GM12878 (cell line): ENCODE data around the gene PITPNM1. TPM values are rescaled to one million over a fixed set of nuclear protein-coding genes. Genes with fewer than 3 reads are reported as not detected.
A peak's percentile ranks its signal among the peaks of the same experiment; 100 is the strongest.
"Not testable (repeated sequence)": the region's sequence is repeated elsewhere in the genome, so short reads cannot be mapped to it uniquely, and the experiment has no call there.

ENCODE experiments used
- ATAC-seq: fragments of 200-7000 bp; cut with Tn5 transposase; 3 replicates; pipeline ENCODE4 v1.9.1; 2020; ENCODE audit warnings: mild to moderate bottlenecking, moderate library complexity
- BruUV-seq: library from RNA; stranded (reverse); fragments of 400-500 nt; replicated peaks from 2 replicates; lab custom pipeline; 2021; lab: Mats Ljungman, UMichigan
- CTCF ChIA-PET: fragments of 300-600 bp; sonication (Branson Sonifier 250); formaldehyde crosslinking; extraction: SDS; loops from one replicate; lab custom pipeline; 2021; ENCODE audit warnings: inconsistent platforms; lab: Yijun Ruan, JAX
- POLR2A ChIA-PET: fragments of 350-600 bp; formaldehyde crosslinking; extraction: SDS; loops from one replicate; lab custom pipeline; 2021; ENCODE audit warnings: inconsistent platforms; lab: Charles Lee
- RAD21 ChIA-PET: fragments of 300-600 bp; sonication (Branson Sonifier 250); formaldehyde crosslinking; loops from one replicate; lab custom pipeline; 2023; ENCODE audit warnings: antibody characterized with exemption; ENCODE audit not compliant: unreplicated experiment; lab: Charles Lee
- SMC1A ChIA-PET: fragments of 300-600 bp; sonication (Branson Sonifier 250); formaldehyde crosslinking; loops from one replicate; lab custom pipeline; 2023; ENCODE audit not compliant: unreplicated experiment, uncharacterized antibody; lab: Charles Lee
- DNase-seq: peaks from one replicate; pipeline ENCODE4 v3.0.0-alpha.2; 2011; ENCODE audit warnings: low read depth, low spot score
- FAIRE-seq: peaks from 3 replicates; lab custom pipeline; 2011; peaks lifted over from hg19 to GRCh38; lab: Jason Lieb, UNC
- H2AFZ ChIP-seq: 2 replicates; pipeline ENCODE4 v1.6.0; 2011; ENCODE audit warnings: low read depth, low read length, control low read depth; ENCODE audit not compliant: control insufficient read depth
- H3K27ac ChIP-seq: 2 replicates; pipeline ENCODE4 v1.5.1; 2011; ENCODE audit warnings: control low read depth; ENCODE audit not compliant: control insufficient read depth, insufficient read depth
- H3K27me3 ChIP-seq, 2 experiments: replicated peaks in 1 of 2; 2 replicates each; pipeline versions ENCODE4 v1.6.0 to v1.6.1; 2011; ENCODE audit warnings: low read length in 1 of 2; ENCODE audit not compliant: control insufficient read depth in 2 of 2, insufficient read depth in 2 of 2
- H3K36me3 ChIP-seq, 2 experiments: 2 replicates each; pipeline ENCODE4 v1.5.1; 2011; ENCODE audit warnings: low read length in 1 of 2; ENCODE audit not compliant: control insufficient read depth in 2 of 2, insufficient read depth in 2 of 2
- H3K4me1 ChIP-seq: 2 replicates; pipeline ENCODE4 v1.6.1; 2011; ENCODE audit warnings: mild to moderate bottlenecking, low read length, moderate library complexity, mixed read lengths; ENCODE audit not compliant: control insufficient read depth, insufficient read depth
- H3K4me2 ChIP-seq: 2 replicates; pipeline ENCODE4 v1.6.0; 2011; ENCODE audit warnings: control low read depth; ENCODE audit not compliant: control insufficient read depth, insufficient read depth
- H3K4me3 ChIP-seq: fragments of 200-600 bp; sonication (generic); 2 replicates; pipeline ENCODE4 v1.5.1; 2016
- H3K79me2 ChIP-seq: 2 replicates; pipeline ENCODE4 v1.6.0; 2011; ENCODE audit warnings: low read length; ENCODE audit not compliant: control insufficient read depth, insufficient read depth
- H3K9ac ChIP-seq: 2 replicates; pipeline ENCODE4 v1.8.0; 2011; ENCODE audit warnings: low read length, control low read depth, mixed read lengths; ENCODE audit not compliant: control insufficient read depth, insufficient read depth
- H3K9me3 ChIP-seq: replicated peaks from 3 replicates; pipeline ENCODE4 v1.5.1; 2011; ENCODE audit warnings: mild to moderate bottlenecking, low read length; ENCODE audit not compliant: control insufficient read depth, insufficient read depth
- H4K20me1 ChIP-seq: 2 replicates; pipeline ENCODE4 v1.6.0; 2011; ENCODE audit not compliant: control insufficient read depth, insufficient read depth
- BHLHE40 ChIP-seq, 2 experiments: fragments of 450-650 bp in 1 of 2; IDR thresholded peaks; 2 replicates each; pipeline ENCODE4 v1.6.1; 2011 to 2017; ENCODE audit warnings: low read depth in 2 of 2, borderline replicate concordance in 1 of 2, improper control_type of control experiment in 1 of 2, low read length in 1 of 2, mild to moderate bottlenecking in 1 of 2
- CBX5 ChIP-seq: sonication (generic); IDR thresholded peaks from 2 replicates; pipeline ENCODE4 v1.6.1; 2016; ENCODE audit warnings: low read depth, moderate library complexity, mild to moderate bottlenecking, inconsistent platforms
- E2F4 ChIP-seq: IDR thresholded peaks from 2 replicates; pipeline ENCODE4 v1.6.1; 2012; ENCODE audit warnings: low read depth, low read length, improper control_type of control experiment
- HCFC1 ChIP-seq: fragments of 150-350 bp; IDR thresholded peaks from 2 replicates; pipeline ENCODE4 v1.6.1; 2014; ENCODE audit warnings: low read length
- HDAC2 ChIP-seq: fragments of 200-600 bp; sonication (generic); IDR thresholded peaks from 2 replicates; pipeline ENCODE4 v1.6.1; 2017
- HDAC6 ChIP-seq: fragments of 200-600 bp; sonication (generic); IDR thresholded peaks from one replicate; pipeline ENCODE4 v1.8.0; 2017; ENCODE audit warnings: antibody characterized with exemption; ENCODE audit not compliant: unreplicated experiment
- IRF3 ChIP-seq: fragments of 450-650 bp; IDR thresholded peaks from 2 replicates; pipeline ENCODE4 v1.6.1; 2014; ENCODE audit warnings: mild to moderate bottlenecking
- IRF5 ChIP-seq: fragments of 450-650 bp; IDR thresholded peaks from 2 replicates; pipeline ENCODE4 v1.6.1; 2017; ENCODE audit warnings: borderline replicate concordance
- JUNB ChIP-seq: IDR thresholded peaks from 2 replicates; pipeline ENCODE4 v1.6.1; 2016; ENCODE audit warnings: antibody characterized with exemption, mild to moderate bottlenecking
- KAT2A ChIP-seq: conservative IDR thresholded peaks from 2 replicates; pipeline ENCODE4 v1.6.1; 2011; ENCODE audit warnings: low read depth, low read length; ENCODE audit not compliant: control insufficient read depth
- MYB ChIP-seq: fragments of 150-350 bp; IDR thresholded peaks from 2 replicates; pipeline ENCODE4 v1.6.1; 2014; ENCODE audit warnings: mild to moderate bottlenecking, low read depth, low read length, borderline replicate concordance
- NFXL1 ChIP-seq: fragments of 450-650 bp; IDR thresholded peaks from 2 replicates; pipeline ENCODE4 v1.6.1; 2017; ENCODE audit warnings: antibody characterized with exemption, mild to moderate bottlenecking, borderline replicate concordance
- POU2F2 ChIP-seq: IDR thresholded peaks from 3 replicates; pipeline ENCODE4 v1.6.1; 2011; ENCODE audit warnings: low read depth, mild to moderate bottlenecking, low read length, borderline replicate concordance
- SREBF2 ChIP-seq: IDR thresholded peaks from 2 replicates; pipeline ENCODE4 v1.6.1; 2012; ENCODE audit warnings: mild to moderate bottlenecking, low read length
- STAT1 ChIP-seq: fragments of 450-650 bp; conservative IDR thresholded peaks from 2 replicates; pipeline ENCODE4 v1.6.1; 2014; ENCODE audit warnings: antibody characterized with exemption, mild to moderate bottlenecking
- STAT3 ChIP-seq: IDR thresholded peaks from 2 replicates; pipeline ENCODE4 v1.6.1; 2011; ENCODE audit warnings: low read depth, low read length, improper control_type of control experiment
- YY1 ChIP-seq: IDR thresholded peaks from 2 replicates; pipeline ENCODE4 v1.6.1; 2011; ENCODE audit warnings: low read depth, mild to moderate bottlenecking, low read length
- ZNF274 ChIP-seq: IDR thresholded peaks from one replicate; pipeline ENCODE4 v1.8.0; 2011; ENCODE audit not compliant: insufficient read length, insufficient read depth
- in situ Hi-C: fragments of 300-500 bp; cut with MboI; formaldehyde crosslinking; loops from 9 replicates; pipeline ENCODE4 v1.14.3; 2018; ENCODE audit warnings: mixed read lengths
- intact Hi-C: fragments of 100-400 bp; cut with micrococcal nuclease; formaldehyde crosslinking; loops from one replicate; pipeline ENCODE4 v1.14.2; 2022; ENCODE audit not compliant: unreplicated experiment
- polyA plus RNA-seq, 11 experiments: library from polyadenylated mRNA; depleted of rRNA in 4 of 11; unstranded in 6 of 11; stranded (reverse) in 5 of 11; fragments of >200 nt; fragmentation: Nextera tagmentation in 4 of 11; fragmentation: Illumina TruSeq in 1 of 11; extraction: Ambion mirVana in 4 of 11; extraction: Trizol in 1 of 11; gene quantifications; 1 replicate in 1 of 11; 2 replicates in 10 of 11; pipeline versions ENCODE4 v1.2.1 to v1.2.3, GENCODE V29; 2011 to 2016; ENCODE audit warnings: inconsistent platforms in 2 of 11, missing spikeins in 2 of 11, low read depth in 1 of 11
- total RNA-seq, 4 experiments: library from RNA; depleted of rRNA in 3 of 4; stranded (reverse); fragments of >200 nt in 3 of 4; fragmentation: Illumina TruSeq in 1 of 4; extraction: Trizol in 1 of 4; gene quantifications; 2 replicates each; pipeline versions ENCODE4 v1.2.1 to v1.2.3, GENCODE V29; 2013 to 2021

PITPNM1 gene
- total and polyA plus RNA-seq, 10 of the 15 experiments (the other 5 are each of a cell fraction or from before 2014, with no cell fraction given), result 0.11 to 56.8 (median 16.5) TPM

GRCh38 chr11:67504950-67505581, at the start of gene PITPNM1 (continued):
- TF ChIP-seq STAT3 (no peak), NFXL1 (no peak), STAT1 (no peak), HDAC2 (no peak), CBX5 (no peak), HCFC1 (no peak), JUNB (no peak), IRF5 (no peak), YY1 (no peak), SREBF2 (no peak), MYB (no peak), KAT2A (no peak), HDAC6 (peak; percentile 53), E2F4 (no peak), BHLHE40 (IDR thresholded peaks at IDR 0.05; ENCODE audit: borderline replicate concordance in 1 of 2, low read depth in 2 of 2, low read length in 1 of 2) (peak in 1 of 2 experiments; percentile 48; a peak in 2 of 4 replicates), IRF3 (no peak), POU2F2 (no peak), ZNF274 (no peak)

- DNase-seq, in situ Hi-C loops, CTCF ChIA-PET, H3K4me1 ChIP-seq, BruUV-seq, H3K4me3 ChIP-seq, H2AFZ ChIP-seq, H3K79me2 ChIP-seq, ATAC-seq, H3K36me3 ChIP-seq, H3K27ac ChIP-seq, H4K20me1 ChIP-seq, H3K27me3 ChIP-seq, FAIRE-seq, POLR2A ChIA-PET, H3K9ac ChIP-seq, SMC1A ChIA-PET, RAD21 ChIA-PET, H3K4me2 ChIP-seq, intact Hi-C loops: not testable (repeated sequence)
- peaks cover 12% of the 10 kb centered on the region; the same call in 2 of the 3 replicates for H3K9me3 ChIP-seq
Measured at GRCh38 chr11:67551697-67552096, 46.5 kb upstream of the PITPNM1 start.
